ENCODE data around the gene CARD9.

The CARD9 gene

DNA sequence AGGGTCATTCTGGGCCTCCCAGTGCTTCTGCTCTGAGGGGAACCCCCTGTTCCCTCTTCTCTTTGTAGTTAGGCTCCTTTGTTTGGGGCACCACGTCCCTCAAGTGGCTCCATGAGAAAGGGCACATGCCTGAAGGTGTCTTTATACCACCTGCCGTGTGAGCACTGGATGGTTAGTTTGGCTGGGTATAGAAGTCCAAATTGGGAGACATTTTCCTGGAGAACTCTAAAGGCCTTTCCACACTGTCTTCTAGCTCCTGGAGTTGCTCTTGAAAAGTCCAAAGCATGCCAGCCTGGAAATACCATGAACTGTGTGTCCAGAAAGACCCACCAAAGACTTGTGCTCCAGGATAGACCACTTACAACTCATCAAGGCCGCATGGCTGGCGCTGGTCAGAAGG lies 58.5 kb downstream of the CARD9 start:
- no peaks in the 10 kb centered on the region for H3K4me1 ChIP-seq (ENCODE audit: control insufficient read depth in 1 of 2, insufficient read depth in 1 of 2, low read depth in 1 of 2, low read length in 1 of 2)
- no peaks in the 10 kb centered on the region for H3K9me3 ChIP-seq
- TF ChIP-seq, protein P1, sequence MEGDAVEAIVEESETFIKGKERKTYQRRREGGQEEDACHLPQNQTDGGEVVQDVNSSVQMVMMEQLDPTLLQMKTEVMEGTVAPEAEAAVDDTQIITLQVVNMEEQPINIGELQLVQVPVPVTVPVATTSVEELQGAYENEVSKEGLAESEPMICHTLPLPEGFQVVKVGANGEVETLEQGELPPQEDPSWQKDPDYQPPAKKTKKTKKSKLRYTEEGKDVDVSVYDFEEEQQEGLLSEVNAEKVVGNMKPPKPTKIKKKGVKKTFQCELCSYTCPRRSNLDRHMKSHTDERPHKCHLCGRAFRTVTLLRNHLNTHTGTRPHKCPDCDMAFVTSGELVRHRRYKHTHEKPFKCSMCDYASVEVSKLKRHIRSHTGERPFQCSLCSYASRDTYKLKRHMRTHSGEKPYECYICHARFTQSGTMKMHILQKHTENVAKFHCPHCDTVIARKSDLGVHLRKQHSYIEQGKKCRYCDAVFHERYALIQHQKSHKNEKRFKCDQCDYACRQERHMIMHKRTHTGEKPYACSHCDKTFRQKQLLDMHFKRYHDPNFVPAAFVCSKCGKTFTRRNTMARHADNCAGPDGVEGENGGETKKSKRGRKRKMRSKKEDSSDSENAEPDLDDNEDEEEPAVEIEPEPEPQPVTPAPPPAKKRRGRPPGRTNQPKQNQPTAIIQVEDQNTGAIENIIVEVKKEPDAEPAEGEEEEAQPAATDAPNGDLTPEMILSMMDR (IDR thresholded peaks at IDR 0.05): no peak
- no peaks in the 10 kb centered on the region for H3K36me3 ChIP-seq
- H3K27ac ChIP-seq: no peak overlapping the region
- H3K27me3 ChIP-seq: peaks cover 18% of the 10 kb centered on the region
- no peak overlapping the region for H3K4me3 ChIP-seq (ENCODE audit: low read depth in 1 of 2, low read length in 1 of 2)

DNA sequence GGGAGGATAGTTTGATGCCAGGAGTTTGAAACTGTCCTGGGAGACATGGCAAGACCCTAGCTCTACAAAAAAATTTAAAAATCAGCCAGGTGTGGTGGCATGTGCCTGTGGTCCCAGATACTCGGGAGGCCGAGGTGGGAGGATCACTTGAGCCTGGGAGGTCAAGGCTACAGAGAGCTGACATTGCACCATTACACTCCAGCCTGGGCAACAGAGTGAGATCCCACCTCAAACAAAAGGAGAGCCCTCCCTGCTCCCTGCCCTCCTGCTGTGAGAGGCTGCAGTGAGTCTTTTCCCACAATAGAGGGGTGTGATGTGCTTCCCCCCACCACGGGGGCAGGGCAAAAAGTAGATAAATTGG lies 59.4 kb downstream of the CARD9 start:
- H3K9me3 ChIP-seq: no peaks in the 10 kb centered on the region
- H3K36me3 ChIP-seq: no peaks in the 10 kb centered on the region
- no peaks in the 10 kb centered on the region for H3K4me1 ChIP-seq (ENCODE audit: control insufficient read depth in 1 of 2, insufficient read depth in 1 of 2, low read depth in 1 of 2, low read length in 1 of 2)
- peaks cover 27% of the 10 kb centered on the region for H3K27me3 ChIP-seq
- TF ChIP-seq, protein P1 (IDR thresholded peaks at IDR 0.05): no peak
- H3K27ac ChIP-seq: no peak overlapping the region
- H3K4me3 ChIP-seq (ENCODE audit: low read depth in 1 of 2, low read length in 1 of 2): no peak overlapping the region
